Suprapubic skin (tissue), 4 donors: Measurements from ENCODE around the gene ARMC2. TPM values are rescaled to one million over a fixed set of nuclear protein-coding genes. Genes with fewer than 3 reads are reported as not detected.

Source experiments
- DNase-seq, 2 donors: peaks; one replicate each; pipeline ENCODE4 v3.0.0-alpha.2; 2019; ENCODE audit warnings: low spot score in 2 of 2
- H3K27ac ChIP-seq: fragments of 200-600 bp; sonication (generic); one replicate; pipeline ENCODE4 v1.5.1; 2019
- H3K27me3 ChIP-seq: fragments of 200-600 bp; sonication (generic); one replicate; pipeline ENCODE4 v1.5.1; 2019
- H3K36me3 ChIP-seq: fragments of 200-600 bp; sonication (generic); one replicate; pipeline ENCODE4 v1.5.1; 2019
- H3K4me1 ChIP-seq: fragments of 200-600 bp; sonication (generic); one replicate; pipeline ENCODE4 v1.5.1; 2019
- H3K4me3 ChIP-seq: fragments of 200-600 bp; sonication (generic); one replicate; pipeline ENCODE4 v1.5.1; 2019; ENCODE audit warnings: mild to moderate bottlenecking
- H3K9me3 ChIP-seq: fragments of 200-600 bp; sonication (generic); one replicate; pipeline ENCODE4 v1.5.1; 2019
- CTCF ChIP-seq, 2 donors: fragments of 200-600 bp in 1 of 2; fragments of 450-650 bp in 1 of 2; sonication (generic) in 1 of 2; IDR thresholded peaks; one replicate each; pipeline ENCODE4 v1.5.1; 2016 to 2019; ENCODE audit warnings: antibody characterized with exemption in 2 of 2, mild to moderate bottlenecking in 1 of 2, moderate library complexity in 1 of 2
- EP300 ChIP-seq: sonication (generic); formaldehyde crosslinking; IDR thresholded peaks from one replicate; pipeline ENCODE4 v1.6.1; 2017; ENCODE audit warnings: antibody characterized with exemption
- POLR2A ChIP-seq, 2 donors: fragments of 450-650 bp; IDR thresholded peaks; one replicate each; pipeline ENCODE4 v1.6.1; 2017; ENCODE audit warnings: antibody characterized with exemption in 2 of 2, mild to moderate bottlenecking in 2 of 2, moderate library complexity in 2 of 2
- POLR2AphosphoS5 ChIP-seq, 3 donors: sonication (generic); formaldehyde crosslinking; IDR thresholded peaks; one replicate each; pipeline ENCODE4 v1.6.1; 2017; ENCODE audit warnings: antibody characterized with exemption in 3 of 3
- WGBS: methylation state at CpG from one replicate; pipeline ENCODE4 v1.1.5; 2018; 5-methylcytosine and 5-hydroxymethylcytosine counted together
- total RNA-seq, 4 donors: library from RNA; depleted of rRNA; stranded (reverse); fragments of >200 nt; gene quantifications; one replicate each; pipeline ENCODE4 v1.1.0, GENCODE V29; 2016

ARMC2 gene
- total RNA-seq, 4 donors from 2014 or later: 1.9 to 9.5 (median 3.6) TPM

- WGBS: 41% methylated on average over 25 of the region's 27 CpGs
- DNase-seq: no peak
- Histone ChIP-seq H3K27ac (no peak overlapping the region), H3K36me3 (no peaks in the 10 kb centered on the region), H3K27me3 (no peaks in the 10 kb centered on the region), H3K4me1 (peaks cover 45% of the 10 kb centered on the region), H3K4me3 (no peak overlapping the region), H3K9me3 (no peaks in the 10 kb centered on the region)
- TF ChIP-seq EP300 (no peak), POLR2A (IDR thresholded peaks at IDR 0.05) (no peak), POLR2AphosphoS5 (IDR thresholded peaks at IDR 0.05) (no peak)
These were observed 104.7 kb downstream of the ARMC2 start for GRCh38 chr6:108952776-108953486.

GRCh38 chr6:108953681-108954080 is 105.5 kb downstream of the ARMC2 start:
- Histone ChIP-seq H3K4me1 (peaks cover 37% of the 10 kb centered on the region), H3K27me3 (no peaks in the 10 kb centered on the region), H3K36me3 (no peaks in the 10 kb centered on the region), H3K27ac (no peak overlapping the region), H3K9me3 (no peaks in the 10 kb centered on the region), H3K4me3 (no peak overlapping the region)
- TF ChIP-seq POLR2A (IDR thresholded peaks at IDR 0.05): no peak
- no peak for TF ChIP-seq CTCF (IDR thresholded peaks at IDR 0.05)
- TF ChIP-seq EP300: no peak
- TF ChIP-seq POLR2AphosphoS5 (IDR thresholded peaks at IDR 0.05): no peak
- no peak for DNase-seq

GRCh38 chr6:108955329-108955949 is 107.2 kb downstream of the ARMC2 start:
- no peak for DNase-seq
- TF ChIP-seq POLR2A (IDR thresholded peaks at IDR 0.05) (no peak), EP300 (no peak), CTCF (IDR thresholded peaks at IDR 0.05) (no peak), POLR2AphosphoS5 (IDR thresholded peaks at IDR 0.05) (no peak)
- WGBS: 90% methylated on average over 15 of the region's 15 CpGs
- no peaks in the 10 kb centered on the region for H3K27me3 ChIP-seq
- no peak overlapping the region for H3K4me3 ChIP-seq
- no peaks in the 10 kb centered on the region for H3K36me3 ChIP-seq
- H3K27ac ChIP-seq: no peak overlapping the region
- H3K4me1 ChIP-seq: peaks cover 31% of the 10 kb centered on the region
- no peaks in the 10 kb centered on the region for H3K9me3 ChIP-seq

GRCh38 chr6:108957221-108957620 is 109.0 kb downstream of the ARMC2 start:
- H3K4me1 ChIP-seq: peaks cover 18% of the 10 kb centered on the region
- TF ChIP-seq EP300 (no peak), POLR2AphosphoS5 (IDR thresholded peaks at IDR 0.05) (no peak), POLR2A (IDR thresholded peaks at IDR 0.05) (no peak), CTCF (IDR thresholded peaks at IDR 0.05) (no peak)
- no peak overlapping the region for H3K27ac ChIP-seq
- WGBS: 96% methylated on average over 4 of the region's 4 CpGs
- H3K9me3 ChIP-seq: no peaks in the 10 kb centered on the region
- H3K27me3 ChIP-seq: no peaks in the 10 kb centered on the region
- H3K4me3 ChIP-seq: no peak overlapping the region
- no peak for DNase-seq
- H3K36me3 ChIP-seq: no peaks in the 10 kb centered on the region

GRCh38 chr6:108958900-108959770 is 110.9 kb downstream of the ARMC2 start:
- Histone ChIP-seq H3K27me3 (no peaks in the 10 kb centered on the region), H3K9me3 (no peaks in the 10 kb centered on the region), H3K27ac (peak overlapping the region; percentile 57), H3K4me1 (peaks cover 4% of the 10 kb centered on the region), H3K36me3 (no peaks in the 10 kb centered on the region), H3K4me3 (no peak overlapping the region)
- 89% methylated on average over 10 of the region's 10 CpGs for WGBS
- DNase-seq: no peak
- TF ChIP-seq EP300: no peak
- no peak for TF ChIP-seq CTCF (IDR thresholded peaks at IDR 0.05)
- TF ChIP-seq POLR2A (IDR thresholded peaks at IDR 0.05): no peak
